Measurements from ENCODE around the gene NUP188.
A peak's percentile ranks its signal among the peaks of the same experiment; 100 is the strongest.
"Not testable (repeated sequence)": the region's sequence is repeated elsewhere in the genome, so short reads cannot be mapped to it uniquely, and the experiment has no call there.

The NUP188 gene

DNA sequence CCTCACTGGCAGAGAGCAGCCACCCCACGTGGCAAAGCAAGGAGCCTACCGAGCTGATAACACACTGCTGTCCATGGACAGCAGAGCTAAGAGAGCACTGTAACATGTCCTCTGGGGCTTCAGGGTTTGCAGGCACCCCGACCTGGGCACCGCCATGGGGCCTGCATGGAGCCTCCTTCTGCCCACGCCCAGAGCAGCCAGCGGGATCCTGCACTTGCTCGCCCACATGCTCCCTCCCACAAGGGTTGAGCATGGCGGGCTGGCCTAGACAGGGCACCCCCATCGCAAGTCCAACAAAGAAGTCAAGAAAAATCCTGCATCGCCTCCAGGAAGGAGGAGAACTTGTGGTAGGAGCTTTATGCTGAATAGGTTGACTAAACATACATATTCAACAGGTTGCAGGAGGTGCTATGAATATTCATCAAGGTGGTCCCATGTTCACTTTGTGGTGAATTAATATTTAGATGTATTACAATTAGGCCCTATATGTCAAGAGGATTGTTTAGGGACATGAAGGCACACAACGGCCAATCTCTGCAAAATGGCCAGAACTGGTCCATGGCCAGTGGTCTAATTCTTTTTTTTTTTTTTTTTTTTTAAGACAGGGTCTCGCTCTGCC, 85.2 kb downstream of the NUP188 start:
- FAIRE-seq: no peak

DNA sequence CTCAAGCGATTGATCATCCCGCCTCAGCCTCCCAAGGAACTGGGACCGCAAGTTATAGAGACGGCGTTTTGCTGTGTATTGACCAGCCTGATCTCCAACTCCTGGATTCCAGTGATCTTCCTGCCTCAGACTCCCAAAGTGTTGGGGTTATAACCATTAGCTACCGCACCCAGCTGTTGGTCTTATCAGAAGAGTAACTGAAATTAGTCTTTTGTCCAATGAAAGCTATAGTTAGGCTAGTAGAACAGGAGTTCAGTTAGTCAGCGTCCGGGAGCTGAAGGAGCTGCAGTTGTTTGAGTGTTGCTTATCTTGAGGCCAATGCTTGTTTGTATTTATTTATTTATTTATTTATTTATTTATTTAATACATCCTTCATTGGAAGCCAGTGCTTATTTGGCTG, 85.7 kb downstream of the NUP188 start:
- no peak for FAIRE-seq

DNA sequence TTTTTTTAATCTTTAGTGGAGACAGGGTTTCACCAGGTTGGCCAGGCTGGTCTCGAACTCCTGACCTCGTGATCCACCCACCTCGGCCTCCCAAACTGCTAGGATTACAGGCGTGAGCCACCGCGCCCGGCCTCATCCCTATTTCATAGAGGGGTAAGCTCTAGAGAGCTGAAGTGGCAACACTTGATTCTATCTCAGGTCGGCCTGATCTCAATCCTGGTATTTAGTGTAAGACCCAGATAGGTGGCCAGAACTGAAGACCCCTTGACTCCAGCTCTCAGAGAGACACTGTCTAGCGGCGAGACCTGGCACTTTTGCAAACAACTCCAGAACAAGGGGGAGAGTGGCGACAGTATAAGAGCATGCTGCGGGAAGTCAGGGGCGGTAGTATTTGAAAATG, 88.3 kb downstream of the NUP188 start:
- FAIRE-seq: not testable (repeated sequence)

DNA sequence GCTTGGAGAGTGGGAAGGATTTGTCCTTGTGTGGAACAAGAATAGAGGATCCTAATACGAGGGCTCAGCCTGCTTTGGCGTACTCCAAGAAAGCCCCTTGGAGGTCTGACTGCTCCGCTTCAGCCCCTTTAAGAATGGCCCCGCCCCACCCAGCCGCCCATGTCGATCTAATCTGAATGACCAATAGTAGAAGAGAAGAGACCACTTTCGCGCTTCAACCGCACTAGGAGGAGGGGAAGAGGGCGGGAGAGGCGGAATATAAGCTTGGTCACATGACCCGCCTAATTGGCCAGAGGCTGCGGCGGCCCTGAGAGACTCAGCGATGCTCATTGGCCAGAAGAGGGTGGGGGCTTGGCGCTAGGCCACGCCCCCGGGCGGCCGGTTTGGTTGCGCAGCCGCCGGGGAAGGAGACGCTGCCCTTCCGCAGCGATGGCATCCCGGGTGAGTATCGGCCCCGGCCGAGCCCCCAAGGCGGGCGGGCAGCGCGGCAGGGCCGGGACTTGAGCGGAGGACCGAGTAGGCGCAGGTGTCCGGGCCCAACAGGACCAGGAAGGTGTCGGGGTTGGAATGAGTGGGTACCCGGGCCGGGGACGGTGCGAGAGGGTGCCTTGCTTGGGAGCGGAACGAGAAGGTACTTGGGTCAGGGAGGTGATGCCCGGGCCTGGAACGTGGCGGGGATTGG, 88.9 kb downstream of the NUP188 start, which contains the start of gene MIGA2:
MIGA2 (plus strand) TSS at position 386 of the 682 bp plus-strand sequence. CDS start 3,969 bp downstream, outside the sequence.
- peak; percentile 51 for FAIRE-seq

DNA sequence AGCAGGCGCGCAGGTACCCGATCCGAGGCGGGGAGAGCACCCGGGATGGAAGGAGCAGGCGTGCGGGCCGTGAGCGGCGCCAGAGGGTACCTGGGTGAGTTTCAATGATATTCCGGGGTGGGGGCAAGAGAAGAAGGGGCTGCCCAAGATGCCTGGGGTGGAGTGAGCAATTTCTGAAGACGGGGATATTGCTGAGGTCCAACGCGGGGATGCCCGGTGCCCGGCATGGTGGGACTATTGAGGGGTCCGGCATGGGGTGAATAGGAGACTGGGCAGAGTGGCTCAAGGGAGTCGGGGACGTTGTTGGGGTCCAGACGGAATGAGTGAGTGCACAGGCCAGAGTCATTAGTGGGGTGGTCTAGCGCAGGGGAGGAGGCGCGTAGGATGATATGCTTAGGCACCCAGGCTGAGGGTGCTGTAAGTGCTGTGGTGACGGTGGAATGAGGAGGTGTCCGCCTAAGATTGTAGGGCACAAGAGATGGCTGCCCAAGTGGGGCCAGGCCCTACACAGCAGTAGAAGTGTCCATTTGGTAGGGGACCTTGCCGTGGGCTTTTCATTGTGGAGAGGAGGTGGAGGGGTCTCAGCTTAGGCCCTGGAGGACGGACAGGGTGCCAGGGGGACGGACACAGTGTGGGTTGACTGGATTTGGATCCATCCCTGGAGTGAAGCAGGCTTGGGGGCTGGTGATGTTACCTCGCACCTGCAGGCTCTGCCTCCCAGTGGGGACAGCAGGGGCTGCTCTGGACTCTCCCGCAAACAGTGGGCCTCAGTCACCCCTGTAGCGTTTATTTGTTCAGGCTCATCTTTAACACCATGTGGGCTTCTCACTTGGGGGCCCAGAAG, 89.6 kb downstream of the NUP188 start:
- no peak for FAIRE-seq

DNA sequence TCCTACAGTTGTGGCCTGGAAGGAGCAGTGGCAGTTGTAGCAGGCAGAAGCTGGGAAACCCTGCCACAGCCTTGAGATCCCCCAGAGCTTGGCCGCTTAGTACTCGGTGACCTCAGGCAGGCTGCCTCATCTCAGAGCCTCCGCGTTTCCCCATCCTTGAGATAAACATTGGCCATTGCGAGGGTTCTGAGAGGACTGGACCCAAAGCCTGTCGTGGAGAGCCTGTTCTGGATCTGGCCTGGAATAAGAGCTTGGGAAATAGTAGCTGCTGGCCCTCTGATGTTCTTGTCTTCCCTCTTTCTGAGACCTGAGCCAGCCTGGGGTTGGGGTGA, 90.2 kb downstream of the NUP188 start:
- no peak for FAIRE-seq

DNA sequence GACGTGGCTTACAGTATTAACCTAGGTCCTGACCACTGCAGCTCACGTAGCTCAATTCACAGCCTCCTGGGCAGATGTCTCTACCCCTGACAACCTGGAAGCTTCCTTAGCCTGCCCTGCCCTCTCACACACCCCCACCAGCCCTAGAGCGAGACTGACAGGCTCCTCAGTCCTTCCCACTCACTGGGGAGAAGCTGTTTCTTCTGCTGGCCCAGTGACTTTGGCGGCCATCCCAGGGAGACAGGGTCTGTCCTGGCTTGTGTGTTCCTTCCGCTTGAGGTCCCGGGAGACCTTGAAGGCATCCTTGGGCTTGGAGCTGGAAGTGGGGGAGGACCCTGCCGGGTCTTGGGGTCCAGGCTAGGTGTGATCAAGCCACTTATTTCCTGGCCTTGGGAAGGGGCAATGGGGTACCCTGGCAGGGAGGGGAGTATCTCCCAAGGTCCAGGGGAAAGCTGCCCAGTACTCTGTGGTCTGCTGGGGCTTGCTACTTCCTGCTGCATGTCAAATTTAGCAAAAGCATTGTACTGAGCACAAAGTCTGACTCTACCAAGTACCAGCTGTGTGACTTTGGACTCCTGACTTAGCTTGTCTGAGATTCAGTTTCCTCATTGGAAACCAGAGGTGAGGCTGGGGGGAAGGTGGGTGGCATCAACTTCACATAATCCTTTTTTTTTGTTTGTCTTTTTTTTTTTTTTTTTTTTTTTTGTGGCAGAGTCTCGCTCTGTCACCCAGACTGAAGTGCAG, 90.8 kb downstream of the NUP188 start:
- no peak for FAIRE-seq

DNA sequence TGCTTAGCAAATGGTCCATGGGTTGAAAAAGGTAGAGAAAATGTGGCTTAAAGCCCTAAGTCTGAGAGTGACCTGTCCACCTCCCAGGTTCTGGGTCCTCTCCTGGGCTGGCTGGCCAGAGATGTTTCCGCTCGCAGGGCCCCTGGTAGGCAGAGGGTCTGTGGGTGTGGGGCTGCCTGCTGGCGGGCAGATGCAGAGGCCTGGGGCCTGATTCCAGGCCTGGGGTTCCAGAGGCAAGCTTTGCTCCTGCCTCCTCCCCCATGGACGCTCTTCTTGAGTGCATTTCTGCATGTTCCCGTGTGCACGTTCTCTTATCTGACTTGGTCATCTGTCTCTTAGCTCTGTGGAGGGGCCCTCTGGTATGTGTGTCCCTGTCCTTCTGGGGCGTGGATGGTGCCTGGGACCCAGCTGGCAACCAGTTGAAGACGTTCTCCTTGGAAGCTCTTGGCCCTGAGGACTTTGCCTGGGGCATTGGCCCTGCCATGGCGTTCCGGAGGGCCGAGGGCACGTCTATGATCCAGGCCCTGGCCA, 92.7 kb downstream of the NUP188 start:
- FAIRE-seq: no peak

DNA sequence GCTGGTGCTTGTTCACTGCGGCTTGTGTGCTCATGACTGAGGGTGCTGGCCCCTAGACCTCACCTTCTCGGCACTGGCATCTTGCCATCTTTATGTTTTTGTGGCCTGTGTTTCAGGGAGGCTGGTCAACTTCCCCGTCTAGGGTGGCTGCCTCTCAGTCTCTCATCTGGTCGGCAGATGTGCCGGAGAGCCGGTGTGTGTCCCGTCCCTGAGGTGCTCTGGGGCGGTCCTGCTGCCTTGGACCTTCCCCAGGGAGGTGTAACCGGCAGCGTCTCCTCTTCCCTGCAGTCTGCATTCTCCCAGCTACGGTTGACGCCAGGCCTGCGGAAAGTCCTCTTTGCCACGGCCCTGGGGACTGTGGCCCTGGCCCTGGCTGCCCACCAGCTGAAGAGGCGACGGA, 94.5 kb downstream of the NUP188 start:
- no peak for FAIRE-seq

DNA sequence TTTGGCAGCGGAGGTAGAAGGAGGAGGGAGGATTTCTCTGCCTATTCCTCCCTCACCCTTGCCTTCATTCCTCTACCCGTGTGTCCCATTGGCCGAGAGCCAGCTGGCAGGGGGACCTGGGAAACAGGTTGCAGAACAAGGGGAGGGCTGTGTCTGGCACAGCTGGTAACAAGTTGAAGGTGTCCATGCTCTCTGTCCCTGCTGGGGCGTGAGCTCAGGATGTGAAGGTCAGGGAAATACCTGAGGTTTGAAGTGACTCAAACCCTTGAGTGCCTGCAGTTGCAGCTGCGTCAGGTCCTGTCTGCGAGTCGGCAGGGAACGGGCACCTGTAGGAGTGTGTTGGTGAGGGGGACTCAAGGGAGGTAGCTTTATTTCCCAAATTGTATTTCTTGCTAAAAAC, 105.1 kb downstream of the NUP188 start:
- no peak for FAIRE-seq

DNA sequence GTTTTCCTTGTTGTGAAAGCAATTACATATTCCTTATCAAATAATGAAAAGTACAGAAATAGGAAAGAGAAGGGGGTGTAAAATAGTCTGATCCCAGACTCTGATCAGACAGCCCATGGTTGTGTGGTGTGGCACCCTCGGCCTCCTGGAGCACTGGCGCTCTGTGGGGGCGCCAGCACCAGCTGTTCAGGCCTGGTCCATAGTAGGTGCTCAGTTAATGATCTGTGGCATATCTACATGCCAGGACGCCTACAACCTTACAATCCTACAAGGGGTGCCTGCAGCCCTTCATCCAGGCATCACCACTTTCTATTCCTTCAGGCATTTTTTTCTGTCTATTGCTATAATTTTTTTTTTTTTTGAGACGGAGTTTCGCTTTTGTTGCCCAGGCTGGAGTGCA, 105.5 kb downstream of the NUP188 start:
- no peak for FAIRE-seq

DNA sequence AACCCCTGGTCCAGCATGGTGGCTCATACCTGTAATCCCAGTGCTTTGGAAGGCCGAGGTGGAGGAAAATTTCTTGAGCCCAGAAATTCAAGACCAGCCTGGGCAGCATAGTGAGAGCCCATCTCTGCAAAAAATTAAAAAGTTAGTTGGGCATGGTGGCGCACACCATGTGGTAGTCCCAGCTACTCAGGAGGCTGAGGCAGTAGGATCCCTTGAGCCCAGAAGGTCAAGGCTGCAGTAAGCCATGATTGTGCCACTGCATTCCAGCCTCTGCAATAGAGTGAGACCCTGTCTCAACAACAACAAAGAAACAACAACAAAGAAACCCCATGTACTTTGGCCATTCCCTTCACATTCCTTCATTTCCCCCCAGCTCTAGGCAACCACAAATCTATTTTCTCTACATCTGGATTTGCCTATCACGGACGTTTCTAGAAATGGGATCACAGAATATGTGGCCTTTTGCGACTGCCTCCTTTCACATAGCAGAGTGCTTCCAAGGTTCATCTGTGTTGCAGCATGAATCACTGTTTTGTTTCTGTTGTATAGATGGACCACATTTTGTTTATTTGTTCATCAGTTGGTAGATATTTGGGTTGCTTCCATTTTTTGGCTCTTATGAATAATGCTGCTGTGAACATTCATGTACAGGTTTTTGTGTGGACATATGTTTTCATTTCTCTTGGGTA, 106.8 kb downstream of the NUP188 start:
- FAIRE-seq: no peak

All from colon (tissue), 2 donors.